HEK293 (cell line): ENCODE measurements around the gene RRP1B.
"Not testable (repeated sequence)": the region's sequence is repeated elsewhere in the genome, so short reads cannot be mapped to it uniquely, and the experiment has no call there.

ENCODE experiments used
- CTCF ChIA-PET: fragments of 350-600 bp; formaldehyde crosslinking; extraction: SDS; loops from one replicate; lab custom pipeline; 2021; ENCODE audit warnings: antibody characterized with exemption; lab: Yijun Ruan, JAX
- POLR2A ChIA-PET: fragments of 300-600 bp; formaldehyde crosslinking; extraction: SDS; loops from one replicate; lab custom pipeline; 2020; ENCODE audit warnings: antibody characterized with exemption, inconsistent platforms; lab: Yijun Ruan, JAX
- H3K27ac ChIP-seq: fragments of 200-500 bp; sonication (Bioruptor generic); 2 replicates; pipeline ENCODE4 v1.5.1; 2014; ENCODE audit warnings: low read depth, low read length, control low read depth, inconsistent platforms; ENCODE audit errors: extremely low read depth
- H3K36me3 ChIP-seq, 2 experiments: fragments of 200-500 bp in 1 of 2; sonication (Bioruptor generic) in 1 of 2; 1 replicate in 1 of 2; 2 replicates in 1 of 2; pipeline ENCODE4 v1.5.1; 2014 to 2017; ENCODE audit warnings: inconsistent platforms in 2 of 2, low read length in 2 of 2; ENCODE audit not compliant: control insufficient read depth in 2 of 2, insufficient read depth in 1 of 2
- H3K4me1 ChIP-seq: fragments of 200-500 bp; sonication (Bioruptor generic); 2 replicates; pipeline ENCODE4 v1.5.1; 2014; ENCODE audit warnings: mild to moderate bottlenecking, low read length, inconsistent platforms; ENCODE audit not compliant: control insufficient read depth, insufficient read depth
- H3K4me3 ChIP-seq: 2 replicates; pipeline ENCODE4 v1.5.1; 2011; ENCODE audit warnings: low read depth, mild to moderate bottlenecking, control low read depth, low read length, moderate library complexity
- H3K9me3 ChIP-seq: fragments of 200-500 bp; sonication (Bioruptor generic); 2 replicates; pipeline ENCODE4 v1.5.1; 2014; ENCODE audit warnings: low read depth, low read length, inconsistent platforms; ENCODE audit not compliant: control insufficient read depth, insufficient read depth
- GLIS1 ChIP-seq: fragments of 450-650 bp; formaldehyde crosslinking; IDR thresholded peaks from 2 replicates; pipeline ENCODE4 v1.5.1; 2016; ENCODE audit warnings: missing biosample characterization, missing genetic modification characterization
- IKZF3 ChIP-seq: fragments of 450-650 bp; IDR thresholded peaks from 2 replicates; pipeline ENCODE4 v1.5.0; 2018; ENCODE audit warnings: missing biosample characterization, mild to moderate bottlenecking, missing genetic modification characterization, moderate library complexity
- KLF17 ChIP-seq: fragments of 450-650 bp; formaldehyde crosslinking; IDR thresholded peaks from 2 replicates; pipeline ENCODE4 v1.5.1; 2016; ENCODE audit warnings: missing biosample characterization, missing genetic modification characterization
- ZBTB11 ChIP-seq: fragments of 450-650 bp; formaldehyde crosslinking; conservative IDR thresholded peaks from 2 replicates; pipeline ENCODE4 v1.5.1; 2016; ENCODE audit warnings: low read depth, missing biosample characterization, missing genetic modification characterization
- ZBTB17 ChIP-seq: fragments of 450-650 bp; formaldehyde crosslinking; IDR thresholded peaks from 2 replicates; pipeline ENCODE4 v1.5.1; 2016; ENCODE audit warnings: missing biosample characterization, missing genetic modification characterization
- ZBTB44 ChIP-seq: fragments of 450-650 bp; IDR thresholded peaks from 2 replicates; pipeline ENCODE4 v1.5.1; 2018; ENCODE audit warnings: missing biosample characterization, mild to moderate bottlenecking, missing genetic modification characterization
- ZNF16 ChIP-seq: fragments of 450-650 bp; formaldehyde crosslinking; IDR thresholded peaks from 2 replicates; pipeline ENCODE4 v1.5.1; 2016; ENCODE audit warnings: low read depth, missing biosample characterization, missing genetic modification characterization
- ZNF184 ChIP-seq: fragments of 450-650 bp; IDR thresholded peaks from 2 replicates; pipeline ENCODE4 v1.5.1; 2018; ENCODE audit warnings: missing biosample characterization, mild to moderate bottlenecking, missing genetic modification characterization
- ZNF202 ChIP-seq: fragments of 450-650 bp; formaldehyde crosslinking; IDR thresholded peaks from 2 replicates; pipeline ENCODE4 v1.5.1; 2016; ENCODE audit warnings: missing biosample characterization, missing genetic modification characterization, borderline replicate concordance
- ZNF266 ChIP-seq: fragments of 450-650 bp; formaldehyde crosslinking; IDR thresholded peaks from 2 replicates; pipeline ENCODE4 v1.5.1; 2016; ENCODE audit warnings: missing biosample characterization, missing genetic modification characterization, low read depth
- ZNF350 ChIP-seq: fragments of 450-650 bp; formaldehyde crosslinking; IDR thresholded peaks from 2 replicates; pipeline ENCODE4 v1.5.0; 2017; ENCODE audit warnings: missing biosample characterization, mild to moderate bottlenecking, missing genetic modification characterization
- ZNF473 ChIP-seq: fragments of 450-650 bp; formaldehyde crosslinking; IDR thresholded peaks from 2 replicates; pipeline ENCODE4 v1.5.1; 2017; ENCODE audit warnings: missing biosample characterization, missing genetic modification characterization

RRP1B gene

GRCh38 chr21:43651926-43652325 is 7.4 kb upstream of the RRP1B start:
- CTCF ChIA-PET: interaction anchor here (0.7 to 0.9 kb wide), 2 partner anchors 24 to 72 kb away, joined by 3 read pairs; no protein-coding TSS in a partner anchor

GRCh38 chr21:43652616-43653015 is 6.7 kb upstream of the RRP1B start:
- CTCF ChIA-PET: interaction anchor here (0.7 kb wide), 1 partner anchor 73 kb away, joined by 3 read pairs; no protein-coding TSS in a partner anchor
- no peak overlapping the region for H3K27ac ChIP-seq
- no peak overlapping the region for H3K4me3 ChIP-seq
- no peaks in the 10 kb centered on the region for H3K9me3 ChIP-seq
- no peak for TF ChIP-seq ZNF350 (tag by site-specific recombination)
- TF ChIP-seq ZBTB44 (tag by site-specific recombination): no peak
- TF ChIP-seq KLF17 (tag by site-specific recombination): no peak
- TF ChIP-seq ZNF184: no peak
- TF ChIP-seq ZNF16 (tag by site-specific recombination): no peak
- no peak for TF ChIP-seq IKZF3 (tag by site-specific recombination)
- POLR2A ChIA-PET: interaction anchor here (0.6 kb wide), 1 partner anchor 1043 kb away, joined by 3 read pairs; no protein-coding TSS in a partner anchor
- H3K4me1 ChIP-seq: no peaks in the 10 kb centered on the region
- H3K36me3 ChIP-seq: no peaks in the 10 kb centered on the region

More at GRCh38 chr21:43651926-43652325, 7.4 kb upstream of the RRP1B start:
- H3K9me3 ChIP-seq, H3K27ac ChIP-seq, H3K4me1 ChIP-seq, POLR2A ChIA-PET, H3K4me3 ChIP-seq, H3K36me3 ChIP-seq: not testable (repeated sequence)
- peak; percentile 36; the same call in 1 of the 2 replicates for TF ChIP-seq GLIS1 (tag by site-specific recombination)
- TF ChIP-seq, all 188 proteins: peak for 1; not testable (repeated sequence) for 187

GRCh38 chr21:43653626-43654025 is 5.7 kb upstream of the RRP1B start:
- no peak overlapping the region for H3K27ac ChIP-seq
- H3K36me3 ChIP-seq: no peaks in the 10 kb centered on the region
- ChIA-PET CTCF (no interaction called here), POLR2A (interaction anchor here (0.5 kb wide), 1 partner anchor 303 kb away, joined by 5 read pairs; no protein-coding TSS in a partner anchor)
- H3K9me3 ChIP-seq: no peaks in the 10 kb centered on the region
- no peak overlapping the region for H3K4me3 ChIP-seq
- no peaks in the 10 kb centered on the region for H3K4me1 ChIP-seq
- TF ChIP-seq ZBTB11 (tag by site-specific recombination) (no peak), ZNF473 (tag by site-specific recombination) (no peak), ZNF266 (tag by site-specific recombination) (no peak), ZBTB17 (tag by site-specific recombination) (peak; percentile 69), ZNF202 (tag by site-specific recombination) (no peak)
